Effector memory CD4-positive, alpha-beta T cell (primary cell): ENCODE data around the gene CYS1.

ENCODE experiments used
- DNase-seq, 3 donors: peaks; one replicate each; pipeline ENCODE4 v3.0.0-alpha.2; 2020
- H3K27ac ChIP-seq: 2 replicates; pipeline ENCODE4 v1.7.0; 2013; ENCODE audit warnings: mild to moderate bottlenecking, low read length, moderate library complexity; ENCODE audit not compliant: insufficient read depth, poor library complexity, severe bottlenecking
- H3K27me3 ChIP-seq: replicated peaks from 2 replicates; pipeline ENCODE4 v1.7.0; 2013; ENCODE audit warnings: mild to moderate bottlenecking, low read length; ENCODE audit not compliant: insufficient read depth, control insufficient read depth, poor library complexity, severe bottlenecking
- H3K36me3 ChIP-seq: 2 replicates; pipeline ENCODE4 v1.7.0; 2013; ENCODE audit warnings: mild to moderate bottlenecking, low read length, moderate library complexity; ENCODE audit not compliant: control insufficient read depth, insufficient read depth
- H3K4me1 ChIP-seq: 2 replicates; pipeline ENCODE4 v1.7.0; 2013; ENCODE audit warnings: low read length, mild to moderate bottlenecking; ENCODE audit not compliant: control insufficient read depth, insufficient read depth, poor library complexity, severe bottlenecking
- H3K4me3 ChIP-seq: 2 replicates; pipeline ENCODE4 v1.7.0; 2013; ENCODE audit warnings: low read length, low read depth, mild to moderate bottlenecking; ENCODE audit not compliant: insufficient read depth, poor library complexity, severe bottlenecking
- H3K9me3 ChIP-seq: 2 replicates; pipeline ENCODE4 v1.7.0; 2013; ENCODE audit warnings: mild to moderate bottlenecking, low read length, moderate library complexity; ENCODE audit not compliant: control insufficient read depth

Gene CYS1

GRCh38 chr2:10075101-10075500 is 5.1 kb downstream of the CYS1 start:
- Histone ChIP-seq H3K27me3 (peaks cover 20% of the 10 kb centered on the region), H3K4me1 (peaks cover 9% of the 10 kb centered on the region), H3K27ac (no peak overlapping the region), H3K9me3 (no peaks in the 10 kb centered on the region), H3K4me3 (no peak overlapping the region), H3K36me3 (no peaks in the 10 kb centered on the region)
- no peak for DNase-seq

- peaks cover 13% of the 10 kb centered on the region for H3K27me3 ChIP-seq
- H3K4me3 ChIP-seq = no peak overlapping the region
These were observed 6.5 kb downstream of the CYS1 start for GRCh38 chr2:10073706-10074105.

GRCh38 chr2:10072656-10073480 is 7.3 kb downstream of the CYS1 start:
- no peaks in the 10 kb centered on the region for H3K9me3 ChIP-seq
- peak; percentile 55 to 69 (median 56) for DNase-seq
- H3K36me3 ChIP-seq = no peaks in the 10 kb centered on the region
- no peak overlapping the region for H3K27ac ChIP-seq
- no peak overlapping the region for H3K4me3 ChIP-seq
- peaks cover 10% of the 10 kb centered on the region for H3K27me3 ChIP-seq
- no peaks in the 10 kb centered on the region for H3K4me1 ChIP-seq

More at GRCh38 chr2:10073706-10074105, 6.5 kb downstream of the CYS1 start:
- H3K9me3 ChIP-seq = no peaks in the 10 kb centered on the region
- no peak overlapping the region for H3K27ac ChIP-seq
- H3K36me3 ChIP-seq = no peaks in the 10 kb centered on the region
- no peak for DNase-seq
- no peaks in the 10 kb centered on the region for H3K4me1 ChIP-seq

- Histone ChIP-seq H3K27ac (no peak overlapping the region), H3K27me3 (peaks cover 4% of the 10 kb centered on the region), H3K4me1 (no peaks in the 10 kb centered on the region), H3K9me3 (no peaks in the 10 kb centered on the region), H3K4me3 (no peak overlapping the region), H3K36me3 (no peaks in the 10 kb centered on the region)
- no peak for DNase-seq
These were observed 8.6 kb downstream of the CYS1 start for GRCh38 chr2:10071595-10071994.

GRCh38 chr2:10071176-10071575 is 9.0 kb downstream of the CYS1 start:
- DNase-seq = no peak
- no peaks in the 10 kb centered on the region for H3K27me3 ChIP-seq

GRCh38 chr2:10067881-10068280 is 12.3 kb downstream of the CYS1 start:
- Histone ChIP-seq H3K36me3 (no peaks in the 10 kb centered on the region), H3K9me3 (no peaks in the 10 kb centered on the region), H3K27me3 (no peaks in the 10 kb centered on the region), H3K27ac (no peak overlapping the region), H3K4me3 (no peak overlapping the region), H3K4me1 (no peaks in the 10 kb centered on the region)
- DNase-seq = no peak

More at GRCh38 chr2:10071176-10071575, 9.0 kb downstream of the CYS1 start:
- Histone ChIP-seq H3K4me1 (no peaks in the 10 kb centered on the region), H3K4me3 (no peak overlapping the region), H3K27ac (no peak overlapping the region), H3K9me3 (no peaks in the 10 kb centered on the region), H3K36me3 (no peaks in the 10 kb centered on the region)

- DNase-seq = no peak
- no peaks in the 10 kb centered on the region for H3K36me3 ChIP-seq
- no peaks in the 10 kb centered on the region for H3K4me1 ChIP-seq
- H3K27me3 ChIP-seq = no peaks in the 10 kb centered on the region
- H3K27ac ChIP-seq = no peak overlapping the region
- H3K9me3 ChIP-seq = no peaks in the 10 kb centered on the region
- no peak overlapping the region for H3K4me3 ChIP-seq
These were observed 12.9 kb downstream of the CYS1 start for GRCh38 chr2:10067330-10067729.

- no peak for DNase-seq
- H3K4me1 ChIP-seq = no peaks in the 10 kb centered on the region
- H3K27ac ChIP-seq = no peak overlapping the region
- H3K27me3 ChIP-seq = no peaks in the 10 kb centered on the region
- no peaks in the 10 kb centered on the region for H3K9me3 ChIP-seq
- H3K4me3 ChIP-seq = no peak overlapping the region
- H3K36me3 ChIP-seq = no peaks in the 10 kb centered on the region
These were observed 14.5 kb downstream of the CYS1 start for GRCh38 chr2:10065773-10066055.

- Histone ChIP-seq H3K27me3 (no peaks in the 10 kb centered on the region), H3K27ac (no peak overlapping the region)
These were observed 15.1 kb downstream of the CYS1 start for GRCh38 chr2:10064932-10065772.

GRCh38 chr2:10063566-10063965 is 16.6 kb downstream of the CYS1 start:
- Histone ChIP-seq H3K36me3 (no peaks in the 10 kb centered on the region), H3K27me3 (no peaks in the 10 kb centered on the region), H3K4me1 (no peaks in the 10 kb centered on the region), H3K27ac (no peak overlapping the region), H3K9me3 (no peaks in the 10 kb centered on the region), H3K4me3 (no peak overlapping the region)
- DNase-seq = no peak

More at GRCh38 chr2:10064932-10065772, 15.1 kb downstream of the CYS1 start:
- no peak for DNase-seq
- Histone ChIP-seq H3K4me1 (no peaks in the 10 kb centered on the region), H3K9me3 (no peaks in the 10 kb centered on the region), H3K4me3 (no peak overlapping the region), H3K36me3 (no peaks in the 10 kb centered on the region)
